ENCODE data around the gene IGF1R. TPM values are rescaled to one million over a fixed set of nuclear protein-coding genes. Genes with fewer than 3 reads are reported as not detected.
A peak's percentile ranks its signal among the peaks of the same experiment; 100 is the strongest.

IGF1R gene
- total and polyA plus RNA-seq, 2 of the 13 experiments (the other 11 are each of a cell fraction or from before 2014, with no cell fraction given) = 15.9 to 18.4 TPM

DNA sequence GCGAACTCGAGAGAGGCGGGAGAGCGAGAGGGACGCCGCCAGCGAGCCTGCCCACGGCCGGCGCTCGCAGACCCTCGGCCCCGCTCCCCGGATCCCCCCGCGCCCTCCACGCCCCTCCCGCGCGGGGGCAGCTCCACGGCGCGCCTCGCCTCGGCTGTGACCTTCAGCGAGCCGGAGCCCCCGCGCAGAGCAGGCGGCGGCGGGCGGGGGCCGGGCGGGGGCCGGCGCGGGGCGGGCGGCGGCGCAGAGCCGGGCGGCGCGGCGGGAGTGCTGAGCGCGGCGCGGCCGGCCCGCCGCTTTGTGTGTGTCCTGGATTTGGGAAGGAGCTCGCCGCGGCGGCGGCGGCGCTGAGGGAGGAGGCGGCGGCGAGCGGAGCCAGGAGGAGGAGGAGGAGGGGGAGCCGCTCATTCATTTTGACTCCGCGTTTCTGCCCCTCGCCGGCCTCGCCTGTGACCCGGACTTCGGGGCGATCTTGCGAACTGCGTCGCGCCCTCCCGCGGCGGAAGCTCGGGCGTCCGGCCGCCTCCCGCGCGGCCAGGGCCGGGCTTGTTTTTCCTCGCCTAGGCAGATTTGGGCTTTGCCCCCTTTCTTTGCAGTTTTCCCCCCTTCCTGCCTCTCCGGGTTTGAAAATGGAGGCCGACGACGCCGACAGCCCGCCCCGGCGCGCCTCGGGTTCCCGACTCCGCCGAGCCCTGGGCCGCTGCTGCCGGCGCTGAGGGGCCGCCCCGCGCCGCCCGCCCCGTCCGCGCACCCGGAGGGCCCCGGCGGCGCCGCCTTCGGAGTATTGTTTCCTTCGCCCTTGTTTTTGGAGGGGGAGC lies 524 bp downstream of the IGF1R start (continued):
- no peak for TF ChIP-seq ZNF235 (CRISPR knock-in tag; IDR thresholded peaks at IDR 0.05; ENCODE audit: borderline replicate concordance)
- peak; percentile 83 for TF ChIP-seq ZNF777 (CRISPR knock-in tag; IDR thresholded peaks at IDR 0.05)
- 0 out of 2 replicates have a peak, but pooled peaks have one; percentile 3 for TF ChIP-seq SALL1 (CRISPR knock-in tag; IDR thresholded peaks at IDR 0.05)
- peak; percentile 18; the same call in 1 of the 2 replicates for TF ChIP-seq KDM2A (CRISPR knock-in tag; IDR thresholded peaks at IDR 0.05; ENCODE audit: borderline replicate concordance, low read depth)
- TF ChIP-seq, protein P1, sequence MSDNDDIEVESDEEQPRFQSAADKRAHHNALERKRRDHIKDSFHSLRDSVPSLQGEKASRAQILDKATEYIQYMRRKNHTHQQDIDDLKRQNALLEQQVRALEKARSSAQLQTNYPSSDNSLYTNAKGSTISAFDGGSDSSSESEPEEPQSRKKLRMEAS (IDR thresholded peaks at IDR 0.05) = peak; percentile 45; the same call in 1 of the 2 replicates
- TF ChIP-seq MEIS2 (CRISPR knock-in tag; IDR thresholded peaks at IDR 0.05) = peak; percentile 28; the same call in 1 of the 2 replicates
- TF ChIP-seq POLR2G (IDR thresholded peaks at IDR 0.05; ENCODE audit: low read depth, low read length) = 0 out of 2 replicates have a peak, but pooled peaks have one; percentile 19
- TF ChIP-seq, protein P2, sequence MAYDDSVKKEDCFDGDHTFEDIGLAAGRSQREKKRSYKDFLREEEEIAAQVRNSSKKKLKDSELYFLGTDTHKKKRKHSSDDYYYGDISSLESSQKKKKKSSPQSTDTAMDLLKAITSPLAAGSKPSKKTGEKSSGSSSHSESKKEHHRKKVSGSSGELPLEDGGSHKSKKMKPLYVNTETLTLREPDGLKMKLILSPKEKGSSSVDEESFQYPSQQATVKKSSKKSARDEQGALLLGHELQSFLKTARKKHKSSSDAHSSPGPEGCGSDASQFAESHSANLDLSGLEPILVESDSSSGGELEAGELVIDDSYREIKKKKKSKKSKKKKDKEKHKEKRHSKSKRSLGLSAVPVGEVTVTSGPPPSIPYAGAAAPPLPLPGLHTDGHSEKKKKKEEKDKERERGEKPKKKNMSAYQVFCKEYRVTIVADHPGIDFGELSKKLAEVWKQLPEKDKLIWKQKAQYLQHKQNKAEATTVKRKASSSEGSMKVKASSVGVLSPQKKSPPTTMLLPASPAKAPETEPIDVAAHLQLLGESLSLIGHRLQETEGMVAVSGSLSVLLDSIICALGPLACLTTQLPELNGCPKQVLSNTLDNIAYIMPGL (CRISPR knock-in tag; IDR thresholded peaks at IDR 0.05; ENCODE audit: borderline replicate concordance in 1 of 2, low read depth in 1 of 2) = peak in 1 of 2 experiments; percentile 25; a peak in 1 of 4 replicates
- TF ChIP-seq SYNCRIP (IDR thresholded peaks at IDR 0.05; ENCODE audit: insufficient read depth, low read depth, low read length) = no peak
- TF ChIP-seq, protein P3, sequence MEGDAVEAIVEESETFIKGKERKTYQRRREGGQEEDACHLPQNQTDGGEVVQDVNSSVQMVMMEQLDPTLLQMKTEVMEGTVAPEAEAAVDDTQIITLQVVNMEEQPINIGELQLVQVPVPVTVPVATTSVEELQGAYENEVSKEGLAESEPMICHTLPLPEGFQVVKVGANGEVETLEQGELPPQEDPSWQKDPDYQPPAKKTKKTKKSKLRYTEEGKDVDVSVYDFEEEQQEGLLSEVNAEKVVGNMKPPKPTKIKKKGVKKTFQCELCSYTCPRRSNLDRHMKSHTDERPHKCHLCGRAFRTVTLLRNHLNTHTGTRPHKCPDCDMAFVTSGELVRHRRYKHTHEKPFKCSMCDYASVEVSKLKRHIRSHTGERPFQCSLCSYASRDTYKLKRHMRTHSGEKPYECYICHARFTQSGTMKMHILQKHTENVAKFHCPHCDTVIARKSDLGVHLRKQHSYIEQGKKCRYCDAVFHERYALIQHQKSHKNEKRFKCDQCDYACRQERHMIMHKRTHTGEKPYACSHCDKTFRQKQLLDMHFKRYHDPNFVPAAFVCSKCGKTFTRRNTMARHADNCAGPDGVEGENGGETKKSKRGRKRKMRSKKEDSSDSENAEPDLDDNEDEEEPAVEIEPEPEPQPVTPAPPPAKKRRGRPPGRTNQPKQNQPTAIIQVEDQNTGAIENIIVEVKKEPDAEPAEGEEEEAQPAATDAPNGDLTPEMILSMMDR (CRISPR knock-in tag; IDR thresholded peaks at IDR 0.05) = 0 out of 2 replicates have a peak, but pooled peaks have one; percentile 25
- peak; percentile 8; the same call in 1 of the 2 replicates for TF ChIP-seq UBTF (CRISPR knock-in tag; IDR thresholded peaks at IDR 0.05)
- TF ChIP-seq ZNF607 (CRISPR knock-in tag; IDR thresholded peaks at IDR 0.05; ENCODE audit: borderline replicate concordance) = 0 out of 2 replicates have a peak, but pooled peaks have one; percentile 32
- no peak; the same call in 1 of the 2 replicates for TF ChIP-seq ZNF275 (CRISPR knock-in tag; IDR thresholded peaks at IDR 0.05; ENCODE audit: borderline replicate concordance)
- 0 out of 2 replicates have a peak, but pooled peaks have one; percentile 6 for TF ChIP-seq THAP11 (CRISPR knock-in tag; IDR thresholded peaks at IDR 0.05)
- TF ChIP-seq, protein P4, sequence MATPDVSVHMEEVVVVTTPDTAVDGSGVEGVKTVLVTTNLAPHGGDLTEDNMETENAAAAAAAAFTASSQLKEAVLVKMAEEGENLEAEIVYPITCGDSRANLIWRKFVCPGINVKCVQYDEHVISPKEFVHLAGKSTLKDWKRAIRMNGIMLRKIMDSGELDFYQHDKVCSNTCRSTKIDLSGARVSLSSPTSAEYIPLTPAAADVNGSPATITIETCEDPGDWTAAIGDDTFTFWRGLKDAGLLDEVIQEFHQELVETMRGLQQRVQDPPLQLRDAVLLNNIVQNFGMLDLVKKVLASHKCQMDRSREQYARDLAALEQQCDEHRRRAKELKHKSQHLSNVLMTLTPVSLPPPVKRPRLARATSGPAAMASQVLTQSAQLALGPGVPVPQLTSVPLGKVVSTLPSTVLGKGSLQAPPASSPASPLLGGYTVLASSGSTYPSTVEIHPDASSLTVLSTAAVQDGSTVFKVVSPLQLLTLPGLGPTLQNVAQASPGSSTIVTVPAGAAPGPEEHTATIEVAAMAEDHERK (CRISPR knock-in tag; IDR thresholded peaks at IDR 0.05; ENCODE audit: low read depth) = no peak
- TF ChIP-seq KLF6 (CRISPR knock-in tag; IDR thresholded peaks at IDR 0.05) = 0 out of 2 replicates have a peak, but pooled peaks have one; percentile 11
- no peak for TF ChIP-seq CENPBD1 (CRISPR knock-in tag; IDR thresholded peaks at IDR 0.05; ENCODE audit: borderline replicate concordance, low read depth)
